GM21381 (cell line): ENCODE measurements around the gene TSR3.
A peak's percentile ranks its signal among the peaks of the same experiment; 100 is the strongest.

ENCODE experiments used
- ATAC-seq: cut with Tn5 transposase; IDR thresholded peaks from one replicate; pipeline ENCODE4 v1.9.1; 2021; ENCODE audit warnings: mild to moderate bottlenecking, moderate library complexity; ENCODE audit not compliant: unreplicated experiment

The TSR3 gene

GRCh38 chr16:1351582-1352362 is at the start of gene TSR3, which contains the start of gene GNPTG:
Gene TSR3 (minus strand): TSS chr16:1351878. CDS start chr16:1351804, 74 bp downstream.
Gene GNPTG (plus strand): TSS chr16:1351931. CDS start chr16:1351966, 35 bp downstream.
- ATAC-seq: peak; percentile 72

DNA sequence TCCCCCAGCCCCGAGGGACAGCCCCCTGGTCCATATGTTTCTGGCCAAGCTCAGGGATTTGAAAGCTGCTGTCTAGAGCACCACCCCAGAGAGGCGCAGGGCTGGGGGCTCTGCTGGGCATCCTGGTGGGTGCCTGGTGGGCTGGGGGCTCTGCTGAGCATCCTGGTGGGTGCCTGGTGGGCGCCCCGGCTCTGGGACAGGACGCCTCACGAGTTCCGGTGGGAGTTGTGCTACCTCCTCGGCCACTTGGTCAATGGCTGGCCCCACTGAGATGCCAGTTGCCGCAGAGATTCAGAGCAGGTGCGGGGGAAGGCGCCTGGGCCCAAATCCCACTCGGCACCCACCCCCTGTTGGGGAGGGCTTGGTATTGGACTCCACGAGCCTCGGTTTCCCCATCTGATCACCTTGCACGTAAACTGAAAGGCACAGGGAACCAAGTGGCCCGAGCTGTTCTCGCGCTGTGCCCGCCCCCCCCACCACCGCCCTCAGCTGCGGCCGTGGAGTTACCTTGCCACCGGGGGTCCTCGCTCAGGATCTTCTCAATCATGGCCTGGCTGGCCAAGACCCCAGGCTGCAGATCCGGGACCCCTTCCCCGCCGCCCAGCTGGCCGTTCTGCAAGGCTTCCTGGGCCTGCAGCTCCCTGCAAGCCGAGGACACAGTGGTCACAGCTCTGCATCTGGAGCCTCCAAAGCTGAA is 49.5 kb upstream of the TSR3 start:
- ATAC-seq: no peak

GRCh38 chr16:1398826-1399581 is 47.3 kb upstream of the TSR3 start:
- ATAC-seq: no peak

DNA sequence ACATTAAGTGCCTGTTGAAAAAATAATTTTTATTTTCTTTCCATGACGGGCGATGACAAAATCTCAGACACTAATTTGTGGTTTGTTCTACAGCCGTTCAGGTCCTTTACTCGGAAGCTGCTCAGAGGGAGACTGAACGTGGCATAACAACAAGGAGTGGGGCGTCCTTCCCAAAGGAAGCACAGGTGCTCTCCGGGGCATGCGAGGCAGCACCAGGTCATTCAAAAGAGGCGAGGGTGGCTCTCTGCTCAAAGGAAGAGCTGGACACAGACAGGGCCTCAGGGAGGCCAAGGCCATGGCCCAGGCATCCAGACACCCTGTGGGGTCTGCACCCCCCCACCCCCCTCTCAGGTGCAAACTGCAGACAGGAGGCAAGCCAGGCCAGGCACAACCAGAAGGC is 46.7 kb upstream of the TSR3 start:
- ATAC-seq: no peak

GRCh38 chr16:1397779-1398178 is 46.1 kb upstream of the TSR3 start:
- no peak for ATAC-seq

GRCh38 chr16:1395444-1396031 is 43.9 kb upstream of the TSR3 start:
- no peak for ATAC-seq

DNA sequence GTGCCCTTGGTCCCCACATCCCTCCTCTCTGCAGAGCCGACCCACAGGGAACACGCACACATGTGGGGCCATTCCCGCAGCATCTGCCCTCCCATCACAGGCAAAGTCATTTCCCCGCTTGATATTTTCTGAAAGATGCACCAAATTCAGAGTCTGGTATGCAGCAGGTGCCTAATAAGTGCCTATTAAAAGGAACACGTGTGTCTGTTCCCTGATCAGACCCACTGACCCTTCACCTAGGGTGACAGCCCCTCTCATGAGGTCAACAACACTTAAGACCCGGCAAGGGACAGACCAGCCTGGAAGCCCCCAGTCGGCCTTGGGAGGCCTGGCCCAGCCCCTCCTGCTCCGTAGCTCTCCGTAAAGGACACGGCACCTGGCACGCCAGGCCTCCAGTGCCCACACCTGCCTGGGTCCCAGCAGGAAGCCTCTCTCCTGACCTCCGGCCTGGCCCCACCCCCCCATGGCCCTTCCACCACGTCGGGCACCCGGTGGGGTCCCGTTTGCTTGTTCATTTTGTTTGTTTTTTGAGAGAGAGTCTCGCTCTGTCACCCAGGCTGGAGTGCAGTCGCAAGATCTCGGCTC is 42.8 kb upstream of the TSR3 start:
- ATAC-seq: no peak

DNA sequence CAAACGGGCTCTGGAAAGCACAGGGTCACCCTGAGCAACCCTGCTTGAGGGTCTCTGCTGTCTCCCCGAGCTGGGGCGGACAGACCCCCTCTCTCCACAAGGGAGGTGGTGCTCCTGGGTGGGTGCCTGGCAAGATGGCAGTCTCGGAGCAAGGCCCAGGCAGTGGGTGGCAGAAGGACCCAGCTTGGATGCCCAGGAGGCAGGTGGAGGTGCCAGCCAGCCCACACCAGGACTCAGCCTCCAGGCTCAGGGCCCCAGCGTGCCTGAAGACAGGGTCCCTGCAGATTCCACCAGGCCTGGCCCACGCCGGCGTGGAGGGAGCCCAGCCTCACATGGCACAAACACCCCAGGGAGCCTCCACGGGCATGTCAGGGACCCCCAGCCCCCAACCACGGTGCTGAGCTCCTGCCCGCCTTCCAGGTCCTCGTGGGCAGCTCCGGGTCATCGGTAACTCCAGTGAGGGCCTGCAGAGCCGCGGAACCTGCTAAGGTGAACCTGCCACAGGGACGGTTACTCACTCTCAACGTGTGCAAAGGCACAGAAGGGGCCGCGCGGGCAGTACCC is 42.0 kb upstream of the TSR3 start:
- ATAC-seq: no peak

DNA sequence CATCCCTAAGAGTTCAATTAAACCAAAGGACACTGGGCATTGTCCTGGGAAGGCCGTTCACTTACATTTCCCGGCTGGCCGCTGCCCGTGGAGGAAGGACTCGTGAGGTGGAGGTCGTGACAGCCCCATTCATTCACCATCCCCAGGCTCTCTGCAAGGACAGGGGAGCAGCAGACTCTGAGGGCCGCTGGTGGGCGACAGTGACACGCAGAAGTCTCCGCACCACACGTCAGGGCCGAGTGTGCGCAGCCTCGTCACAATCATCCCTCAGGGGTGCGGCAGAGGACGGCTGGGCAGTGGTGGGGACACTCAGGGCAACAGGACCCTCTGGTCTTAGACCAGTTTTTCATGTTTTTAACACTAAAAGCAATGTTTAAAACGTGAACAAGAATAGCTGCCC is 41.1 kb upstream of the TSR3 start:
- no peak for ATAC-seq

DNA sequence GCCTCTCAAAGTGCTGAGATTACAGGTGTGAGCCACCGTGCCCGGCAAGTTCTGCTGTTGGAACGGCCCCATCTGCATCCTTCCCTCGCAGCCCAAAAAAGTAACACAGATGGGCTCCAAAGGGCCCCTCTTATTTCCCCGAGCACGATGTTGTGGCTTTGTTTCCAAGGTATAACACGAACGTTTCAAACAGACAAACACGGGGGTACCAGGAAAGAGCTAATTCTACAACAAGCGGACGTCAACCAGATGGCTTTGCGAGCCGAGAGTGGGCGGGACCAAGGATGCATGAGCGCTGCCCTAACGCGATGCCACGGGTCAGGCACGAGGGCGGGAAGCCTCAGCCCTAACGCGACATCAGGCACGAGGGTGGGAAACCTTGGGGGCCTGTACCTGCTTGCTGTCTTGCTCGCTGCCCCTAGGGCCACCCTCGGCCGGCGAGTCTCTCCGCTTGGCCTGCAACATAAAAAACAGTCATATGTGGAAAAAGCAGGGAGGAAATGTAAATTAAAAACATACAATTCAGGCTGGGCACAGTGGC is 38.6 kb upstream of the TSR3 start:
- no peak for ATAC-seq

DNA sequence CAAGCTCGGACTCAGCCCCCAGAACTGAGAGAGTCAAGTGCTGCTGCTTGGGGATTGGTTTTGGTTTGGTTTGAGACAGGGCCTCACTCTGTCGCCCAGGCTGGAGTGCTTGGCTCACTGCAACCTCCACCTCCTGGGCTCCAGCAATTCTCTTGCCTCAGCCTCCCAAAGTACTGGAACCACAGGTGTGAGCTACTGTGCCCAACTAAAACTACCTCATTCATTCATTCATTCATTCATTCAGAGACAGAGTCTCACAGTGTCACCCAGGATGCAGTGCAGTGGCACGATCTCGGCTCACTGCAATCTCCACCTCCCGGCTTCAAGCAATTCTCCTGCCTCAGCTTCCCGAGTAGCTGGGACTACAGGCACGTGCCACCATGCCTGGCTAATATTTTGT is 38.1 kb upstream of the TSR3 start:
- ATAC-seq: no peak

GRCh38 chr16:1387331-1387730 is 35.7 kb upstream of the TSR3 start:
- no peak for ATAC-seq

GRCh38 chr16:1385232-1385631 is 33.6 kb upstream of the TSR3 start:
- no peak for ATAC-seq

DNA sequence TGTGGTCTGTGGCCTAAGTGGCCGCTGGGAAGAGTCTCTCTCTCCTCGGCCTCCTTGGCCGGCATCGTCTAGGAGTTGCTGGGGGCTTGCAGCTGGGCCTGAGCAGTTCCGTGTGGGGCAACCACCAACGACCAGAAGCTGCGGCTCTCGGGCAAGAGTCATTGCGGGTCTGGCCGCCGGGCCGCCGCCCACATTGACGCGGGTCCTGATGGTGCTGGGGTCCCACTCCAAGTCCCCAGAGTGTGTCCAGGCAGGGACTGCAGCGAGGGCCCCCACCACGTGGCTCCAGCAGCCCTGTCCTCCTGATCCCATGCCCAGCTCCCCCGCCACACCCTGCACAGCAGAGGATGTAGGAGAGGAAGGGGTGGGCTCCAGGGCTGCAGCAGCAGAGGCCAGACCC is 31.9 kb upstream of the TSR3 start:
- no peak for ATAC-seq

DNA sequence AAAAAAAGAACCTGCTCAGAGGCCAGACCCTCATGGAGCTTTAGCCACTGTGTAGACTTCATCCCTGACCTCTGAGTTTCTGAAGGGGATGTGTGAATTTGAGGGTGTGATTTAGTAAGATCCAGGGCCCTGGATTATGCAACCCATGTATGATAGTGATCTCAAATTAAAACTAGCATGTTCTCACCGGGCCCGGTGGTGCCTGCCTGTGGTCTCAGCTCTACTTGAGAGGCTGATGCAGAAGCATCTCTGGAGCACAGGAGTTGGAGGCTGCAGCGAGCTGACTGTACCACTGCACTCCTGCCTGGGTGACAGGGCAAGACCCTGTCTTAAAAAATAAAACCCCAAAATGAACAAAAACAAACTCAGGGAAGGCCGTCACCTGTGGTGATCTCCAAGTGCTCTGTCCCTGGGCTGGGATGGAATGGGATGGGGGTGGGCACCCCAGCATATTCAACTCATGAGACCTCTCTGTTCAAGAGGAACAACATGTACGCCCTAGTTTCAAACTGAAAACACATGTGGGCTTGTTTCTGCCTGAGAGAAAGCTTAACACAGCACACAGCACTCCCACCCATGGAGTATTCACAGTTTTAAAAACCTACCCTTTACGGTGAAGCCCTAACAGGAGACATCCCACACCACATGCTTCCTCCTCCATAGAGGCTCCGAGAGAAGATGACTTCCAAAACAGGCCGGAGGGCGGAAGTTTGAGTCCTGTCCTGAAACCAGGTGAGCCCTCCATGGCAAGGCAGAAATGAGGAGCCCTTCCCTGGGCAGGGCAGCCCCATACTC is 30.1 kb upstream of the TSR3 start:
- no peak for ATAC-seq

GRCh38 chr16:1380195-1380594 is 28.5 kb upstream of the TSR3 start:
- ATAC-seq: no peak

GRCh38 chr16:1379304-1380076 is 27.8 kb upstream of the TSR3 start:
- peak; percentile 52 for ATAC-seq

DNA sequence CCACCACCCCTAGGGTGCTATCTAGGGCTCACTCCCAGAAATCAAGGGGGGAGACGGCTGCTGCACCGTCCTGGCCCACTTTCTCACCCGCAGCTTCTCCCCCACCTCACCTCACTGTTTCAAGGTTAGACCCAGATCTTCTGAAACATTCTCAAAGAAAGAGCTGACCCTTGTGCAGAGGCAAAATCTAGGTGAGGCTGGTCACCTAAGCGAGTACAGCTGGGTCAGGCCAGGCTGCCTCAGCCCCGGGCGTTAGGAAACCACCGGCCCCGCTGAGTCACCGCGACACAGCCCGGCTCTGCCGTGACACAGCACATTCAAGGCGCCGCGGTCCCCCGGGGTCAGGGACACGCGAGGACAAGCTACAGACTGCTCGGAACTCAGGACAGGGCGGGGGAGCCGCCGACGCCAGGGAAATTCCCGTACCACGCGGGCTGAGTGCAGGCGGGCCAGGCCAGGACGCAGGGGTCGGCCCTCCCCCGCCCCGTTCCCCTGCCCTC is 27.2 kb upstream of the TSR3 start:
- peak; percentile 42 for ATAC-seq
